Right cardiac atrium (tissue), 5 donors: Measurements from ENCODE around the gene RNF182. TPM values are rescaled to one million over a fixed set of nuclear protein-coding genes. Genes with fewer than 3 reads are reported as not detected.
"Not testable (repeated sequence)": the region's sequence is repeated elsewhere in the genome, so short reads cannot be mapped to it uniquely, and the experiment has no call there.

Experiments
- ATAC-seq, 2 donors: fragments of 200-7000 bp; cut with Tn5 transposase; one replicate each; pipeline versions ENCODE4 v1.8.0 to v1.9.1; 2020; ENCODE audit warnings: moderate library complexity in 2 of 2, mild to moderate bottlenecking in 1 of 2
- DNase-seq, 3 donors: peaks; one replicate each; pipeline ENCODE4 v3.0.0-alpha.2; 2020
- H3K27ac ChIP-seq: one replicate; pipeline ENCODE4 v1.5.1; 2013; ENCODE audit warnings: mild to moderate bottlenecking, low read length, control low read depth, moderate library complexity
- H3K27me3 ChIP-seq: one replicate; pipeline ENCODE4 v1.6.1; 2013; ENCODE audit not compliant: control insufficient read depth, insufficient read depth
- H3K4me1 ChIP-seq: one replicate; pipeline ENCODE4 v1.6.1; 2013; ENCODE audit warnings: low read length; ENCODE audit not compliant: control insufficient read depth, insufficient read depth
- H3K4me3 ChIP-seq: one replicate; pipeline ENCODE4 v1.5.1; 2013; ENCODE audit warnings: low read length, control low read depth
- H3K9me3 ChIP-seq: one replicate; pipeline ENCODE4 v1.6.1; 2013; ENCODE audit warnings: low read length; ENCODE audit not compliant: control insufficient read depth
- WGBS: extraction: QIAGEN DNeasy Blood & Tissue Kit; methylation state at CpG from one replicate; pipeline ENCODE4 v1.1.7; 2013; 5-methylcytosine and 5-hydroxymethylcytosine counted together
- intact Hi-C, 4 donors: fragments of 100-400 bp; cut with DNase I; formaldehyde crosslinking; loops; one replicate each; pipeline versions ENCODE4 v1.11.0 to v1.14.0; 2022 to 2023
- polyA plus RNA-seq: library from polyadenylated mRNA; stranded (reverse); fragments of 200-250 nt; gene quantifications from one replicate; pipeline ENCODE4 v1.2.3, GENCODE V29; 2013
- total RNA-seq, 4 donors: library from RNA; stranded (reverse); fragmentation: NEBNext Ultra II Directional; extraction: Animal tissue kit (Norgen Biotek cat#: 25700); gene quantifications; one replicate each; pipeline ENCODE4 v1.2.1, GENCODE V29; 2021
- donor health status: healthy with polysubstance abuse.
- donor health status: DM: no; HTN: yes; CAD: no.
- donor health status: DM: no; HTN: no; CAD: no.
- donor health status: DM: no; HTN: yes; CAD: no; lungs with severe emphysema.
- donor health status: DM: yes; HTN: yes; CAD: no.

Gene RNF182
- total and polyA plus RNA-seq, 5 donors = 0.44 to 1.2 (median 0.52) TPM; not detected in 1

GRCh38 chr6:13971303-13971702, 46.6 kb downstream of the RNF182 start:
- H3K9me3 ChIP-seq = peaks cover 2% of the 10 kb centered on the region
- H3K27ac ChIP-seq = no peak overlapping the region
- WGBS = 82% methylated on average over 3 of the region's 3 CpGs
- DNase-seq (no peak), ATAC-seq (no peak)
- intact Hi-C loops = no loop called here
- H3K4me1 ChIP-seq = no peaks in the 10 kb centered on the region
- no peaks in the 10 kb centered on the region for H3K27me3 ChIP-seq
- H3K4me3 ChIP-seq = no peak overlapping the region

DNA sequence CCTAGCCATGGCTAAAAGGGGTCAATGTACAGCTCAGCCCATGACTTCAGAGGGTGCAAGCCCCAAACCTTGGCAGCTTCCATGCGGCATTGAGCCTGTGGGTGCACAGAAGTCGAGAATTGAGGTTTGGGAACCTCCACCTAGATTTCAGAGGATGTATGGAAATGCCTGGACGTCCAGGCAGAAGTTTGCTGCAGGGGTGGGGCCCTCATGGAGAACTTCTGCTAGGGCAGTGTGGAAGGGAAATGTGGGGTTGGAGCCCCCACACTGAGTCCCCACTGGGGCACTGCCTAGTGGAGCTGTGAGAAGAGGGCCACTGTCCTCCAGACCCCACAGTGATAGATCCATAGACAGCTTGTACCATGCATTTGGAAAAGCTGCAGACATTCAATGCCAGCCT, 47.9 kb downstream of the RNF182 start:
- H3K4me3 ChIP-seq, DNase-seq, H3K27me3 ChIP-seq, H3K27ac ChIP-seq, ATAC-seq, H3K9me3 ChIP-seq, intact Hi-C loops, H3K4me1 ChIP-seq: not testable (repeated sequence)
- WGBS = 87% methylated on average over 3 of the region's 3 CpGs

- H3K27ac ChIP-seq, H3K4me1 ChIP-seq, H3K4me3 ChIP-seq, DNase-seq, intact Hi-C loops, H3K27me3 ChIP-seq, H3K9me3 ChIP-seq, ATAC-seq: not testable (repeated sequence)
- 93% methylated on average over 3 of the region's 3 CpGs for WGBS
Observed at GRCh38 chr6:13973422-13973821, 48.7 kb downstream of the RNF182 start.

DNA sequence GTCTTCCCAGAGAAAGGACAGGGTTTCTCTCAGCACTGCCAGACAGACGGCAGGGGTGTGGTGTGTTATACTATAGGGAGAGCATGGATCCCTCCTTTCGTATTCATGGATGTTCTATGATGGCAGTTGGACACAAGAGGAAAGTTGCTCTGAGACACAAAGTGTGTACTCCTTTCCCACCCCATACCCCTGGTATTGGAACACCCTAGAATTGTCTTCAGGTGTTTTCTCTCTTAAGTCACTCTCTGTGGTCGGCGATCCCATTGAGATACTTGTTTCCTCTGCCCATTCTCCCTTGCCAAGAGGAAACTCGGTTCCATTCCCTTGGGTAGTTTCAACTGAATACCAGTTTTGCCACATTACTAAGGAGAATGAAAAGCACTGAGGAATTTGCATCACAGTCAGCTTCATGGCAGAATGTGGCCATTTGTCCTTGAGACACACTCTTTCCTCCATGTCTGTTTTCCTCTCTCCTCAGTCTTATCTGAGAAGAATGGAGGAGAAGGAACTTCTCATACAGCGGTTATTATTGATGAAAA, 53.4 kb downstream of the RNF182 start:
- Histone ChIP-seq H3K4me1 (no peaks in the 10 kb centered on the region), H3K9me3 (no peaks in the 10 kb centered on the region), H3K4me3 (no peak overlapping the region), H3K27me3 (no peaks in the 10 kb centered on the region), H3K27ac (no peak overlapping the region)
- DNase-seq (no peak), ATAC-seq (no peak)
- 92% methylated on average over 6 of the region's 6 CpGs for WGBS
- intact Hi-C loops = no loop called here

DNA sequence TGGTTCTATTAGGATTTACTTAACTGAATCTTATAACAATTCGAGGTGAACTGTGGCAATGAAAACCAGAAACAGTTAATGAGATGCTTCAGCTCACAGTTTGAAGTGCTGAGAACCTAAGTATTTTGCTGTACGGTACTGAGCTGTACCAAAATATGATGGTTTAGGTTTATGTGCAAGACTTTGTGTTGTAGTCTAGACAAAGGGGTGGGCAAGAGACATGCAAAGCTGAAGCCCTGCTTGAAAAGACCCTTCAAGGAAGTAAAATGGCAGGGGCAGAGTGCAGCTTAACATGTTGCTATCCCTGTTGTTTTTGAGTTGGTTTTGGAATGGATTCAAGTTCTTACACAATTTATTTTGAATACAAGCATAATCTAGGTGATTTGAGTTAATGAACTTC, 54.0 kb downstream of the RNF182 start:
- H3K4me3 ChIP-seq = no peak overlapping the region
- H3K4me1 ChIP-seq = no peaks in the 10 kb centered on the region
- intact Hi-C loops = no loop called here
- WGBS = 59% methylated on average over 2 of the region's 2 CpGs
- no peak for DNase-seq
- no peaks in the 10 kb centered on the region for H3K9me3 ChIP-seq
- no peaks in the 10 kb centered on the region for H3K27me3 ChIP-seq
- ATAC-seq = no peak
- no peak overlapping the region for H3K27ac ChIP-seq

- DNase-seq (no peak), ATAC-seq (no peak)
- whole genome bisulfite sequencing = 86% methylated on average over 9 of the region's 9 CpGs
- H3K27me3 ChIP-seq = no peaks in the 10 kb centered on the region
- H3K9me3 ChIP-seq = no peaks in the 10 kb centered on the region
- no peaks in the 10 kb centered on the region for H3K4me1 ChIP-seq
- H3K4me3 ChIP-seq = no peak overlapping the region
- H3K27ac ChIP-seq = no peak overlapping the region
- intact Hi-C loops = no loop called here
Observed at GRCh38 chr6:13979284-13980171, 54.8 kb downstream of the RNF182 start.

DNA sequence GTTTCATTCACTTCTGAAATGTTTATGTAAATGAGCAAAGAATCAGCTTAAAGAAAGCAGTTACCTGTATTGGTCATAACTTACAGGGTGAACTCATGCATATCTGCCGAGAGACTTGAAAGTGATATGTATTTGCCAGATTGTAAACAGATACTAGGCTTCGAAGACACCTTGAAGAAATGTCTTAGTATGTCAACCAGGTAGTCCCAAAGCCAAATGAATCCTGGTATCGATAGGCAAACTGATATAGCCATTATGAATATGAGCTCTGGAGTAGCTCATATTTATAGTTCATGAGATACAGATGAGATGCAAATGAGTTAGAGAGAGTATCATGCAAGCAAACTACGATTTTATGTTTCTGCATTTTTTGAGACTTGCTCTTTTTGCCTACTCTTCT, 55.8 kb downstream of the RNF182 start:
- intact Hi-C loops = no loop called here
- 66% methylated on average over 4 of the region's 4 CpGs for WGBS
- H3K9me3 ChIP-seq = no peaks in the 10 kb centered on the region

DNA sequence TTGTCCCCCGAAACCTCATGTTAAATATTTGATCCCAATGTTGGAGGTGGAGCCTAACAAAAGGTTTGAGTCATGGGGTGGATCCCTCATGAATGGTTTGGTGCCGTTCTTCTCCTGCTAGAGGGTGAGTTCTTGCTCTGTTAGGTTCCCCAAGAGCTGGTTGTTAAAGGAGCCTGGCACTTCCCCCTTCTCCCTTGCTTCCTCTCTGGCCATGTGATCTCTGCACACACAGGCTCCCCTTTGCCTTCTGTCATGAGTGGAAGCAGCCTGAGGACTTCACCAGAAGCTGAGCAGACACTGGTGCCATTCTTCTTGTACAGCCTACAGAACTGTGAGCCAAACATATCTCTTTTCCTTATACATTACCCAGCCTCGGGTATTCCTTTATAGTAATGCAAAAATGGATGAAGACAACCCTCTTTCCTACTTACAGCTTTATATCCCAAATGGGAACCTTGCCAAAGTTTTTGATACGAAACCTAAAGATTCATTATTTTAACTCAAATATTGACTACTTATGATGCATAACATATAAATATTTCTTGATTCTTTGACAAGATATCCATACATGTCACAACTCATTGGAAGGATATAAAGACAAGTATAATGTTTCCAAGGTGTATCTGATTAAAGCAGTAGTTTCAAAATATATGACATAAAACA, 61.0 kb downstream of the RNF182 start:
- H3K9me3 ChIP-seq = no peaks in the 10 kb centered on the region
- DNase-seq = no peak
- H3K4me3 ChIP-seq = no peak overlapping the region
- ATAC-seq = no peak
- 76% methylated on average over 4 of the region's 4 CpGs for WGBS
- no peaks in the 10 kb centered on the region for H3K27me3 ChIP-seq
- intact Hi-C loops = no loop called here
- no peak overlapping the region for H3K27ac ChIP-seq
- no peaks in the 10 kb centered on the region for H3K4me1 ChIP-seq

More for the DNA sequence above, 55.8 kb downstream of the RNF182 start:
- Histone ChIP-seq H3K27ac (no peak overlapping the region), H3K4me3 (no peak overlapping the region), H3K4me1 (no peaks in the 10 kb centered on the region), H3K27me3 (no peaks in the 10 kb centered on the region)
- ATAC-seq (no peak), DNase-seq (no peak)

GRCh38 chr6:13986700-13987399, 62.1 kb downstream of the RNF182 start:
- ATAC-seq = no peak
- WGBS = 82% methylated on average over 4 of the region's 4 CpGs
- intact Hi-C loops = no loop called here

DNA sequence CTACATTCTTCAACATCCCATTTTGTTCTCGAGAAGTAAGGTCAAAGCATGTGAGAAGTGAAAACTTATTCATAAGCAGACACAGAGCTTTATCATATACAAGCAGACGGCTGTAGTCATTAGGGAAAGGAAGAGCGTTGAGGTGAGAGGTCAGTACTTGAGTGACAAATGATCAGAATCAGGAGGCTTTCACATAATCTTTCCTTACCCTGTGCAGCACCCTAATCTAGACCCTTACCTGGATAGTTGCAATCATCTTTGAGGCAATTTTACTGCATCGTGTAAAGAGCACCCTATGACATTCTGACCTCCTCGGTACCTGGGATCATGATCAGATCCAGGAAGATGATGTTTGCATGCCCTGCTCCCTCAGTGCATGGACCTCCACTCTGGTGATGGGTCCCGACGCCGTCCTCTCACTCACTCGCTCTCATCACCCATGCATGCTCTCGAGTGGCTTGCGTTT, 62.7 kb downstream of the RNF182 start:
- DNase-seq = no peak
- Histone ChIP-seq H3K9me3 (no peaks in the 10 kb centered on the region), H3K4me3 (no peak overlapping the region), H3K4me1 (no peaks in the 10 kb centered on the region), H3K27me3 (no peaks in the 10 kb centered on the region), H3K27ac (no peak overlapping the region)
- 80% methylated on average over 11 of the region's 11 CpGs for WGBS
- intact Hi-C loops = no loop called here
- no peak for ATAC-seq

More at GRCh38 chr6:13986700-13987399, 62.1 kb downstream of the RNF182 start:
- H3K27ac ChIP-seq = no peak overlapping the region
- H3K4me1 ChIP-seq = no peaks in the 10 kb centered on the region
- no peak overlapping the region for H3K4me3 ChIP-seq
- no peaks in the 10 kb centered on the region for H3K9me3 ChIP-seq
- no peak for DNase-seq
- no peaks in the 10 kb centered on the region for H3K27me3 ChIP-seq
